Activated CD4-positive, alpha-beta T cell treated with anti-CD3 and anti-CD28 coated beads, Interleukin-2, Interleukin-4, amounts not matched to agents 100 ng/mL and 50 ng/mL, durations not matched to agents 16 hours and 8 hours (primary cell): ENCODE measurements around the gene ADORA2A.
A peak's percentile ranks its signal among the peaks of the same experiment; 100 is the strongest.

ENCODE experiments used
- DNase-seq: peaks from one replicate; pipeline ENCODE4 v3.0.0-alpha.2; 2020; ENCODE audit warnings: low spot score

ADORA2A gene

GRCh38 chr22:24418786-24419474 is 8.5 kb upstream of the ADORA2A start:
- no peak for DNase-seq

- DNase-seq, result no peak
Measured at GRCh38 chr22:24419475-24419850, 7.9 kb upstream of the ADORA2A start.

- DNase-seq, result no peak
Measured at GRCh38 chr22:24420072-24420976, 7.1 kb upstream of the ADORA2A start.

- no peak for DNase-seq
Measured at GRCh38 chr22:24420977-24421343, 6.4 kb upstream of the ADORA2A start.

GRCh38 chr22:24421428-24421931 is 5.9 kb upstream of the ADORA2A start:
- no peak for DNase-seq

- no peak for DNase-seq
Measured at GRCh38 chr22:24422102-24422665, 5.2 kb upstream of the ADORA2A start.

- peak; percentile 63 for DNase-seq
Measured at GRCh38 chr22:24423519-24424000, 3.8 kb upstream of the ADORA2A start.

- no peak for DNase-seq
Measured at GRCh38 chr22:24424001-24424900, 3.1 kb upstream of the ADORA2A start.

GRCh38 chr22:24424901-24425775 is 2.3 kb upstream of the ADORA2A start:
- no peak for DNase-seq

- no peak for DNase-seq
Measured at GRCh38 chr22:24426436-24426835, 963 bp upstream of the ADORA2A start.

GRCh38 chr22:24426851-24427499 is 424 bp upstream of the ADORA2A start:
- no peak for DNase-seq

GRCh38 chr22:24428751-24429410 is 1.5 kb downstream of the ADORA2A start:
- DNase-seq, result no peak

GRCh38 chr22:24429411-24430365 is 2.3 kb downstream of the ADORA2A start:
- DNase-seq, result peak; percentile 82

GRCh38 chr22:24430431-24431308 is 3.3 kb downstream of the ADORA2A start:
- DNase-seq, result no peak

- no peak for DNase-seq
Measured at GRCh38 chr22:24431309-24432034, 4.1 kb downstream of the ADORA2A start.

- DNase-seq, result no peak
Measured at GRCh38 chr22:24432059-24432853, 4.9 kb downstream of the ADORA2A start.
